ENCODE results near the gene MRPL28. TPM values are rescaled to one million over a fixed set of nuclear protein-coding genes. Genes with fewer than 3 reads are reported as not detected.
"Not testable (repeated sequence)": the region's sequence is repeated elsewhere in the genome, so short reads cannot be mapped to it uniquely, and the experiment has no call there.

The MRPL28 gene
- total and polyA plus RNA-seq, 4 donors: 28.3 to 63.4 (median 50.1) TPM

- TF ChIP-seq REST (IDR thresholded peaks at IDR 0.05): no peak
- TF ChIP-seq MAX (IDR thresholded peaks at IDR 0.05): no peak
- TF ChIP-seq RAD21 (IDR thresholded peaks at IDR 0.05): no peak
- TF ChIP-seq EGR1 (IDR thresholded peaks at IDR 0.05; ENCODE audit: low read depth in 2 of 2): no peak
- TF ChIP-seq YY1 (IDR thresholded peaks at IDR 0.05): no peak
- TF ChIP-seq HNF4G (IDR thresholded peaks at IDR 0.05): no peak
- TF ChIP-seq FOXA2 (IDR thresholded peaks at IDR 0.05): no peak
- no peak for TF ChIP-seq ATF3 (IDR thresholded peaks at IDR 0.05)
- no peak for TF ChIP-seq NR2F2 (IDR thresholded peaks at IDR 0.05)
- TF ChIP-seq GABPA (IDR thresholded peaks at IDR 0.05 in 1 of 2, conservative IDR thresholded peaks at IDR 0.05 in 1 of 2): no peak
- no peak for TF ChIP-seq ZBTB33 (IDR thresholded peaks at IDR 0.05)
- TF ChIP-seq CTCF (IDR thresholded peaks at IDR 0.05; ENCODE audit: low read depth, low read length, missing input control): no peak
- TF ChIP-seq JUND (IDR thresholded peaks at IDR 0.05): no peak
- TF ChIP-seq RXRA (IDR thresholded peaks at IDR 0.05): no peak
- no peak for TF ChIP-seq FOXA1 (IDR thresholded peaks at IDR 0.05)
- TF ChIP-seq SP1 (IDR thresholded peaks at IDR 0.05): no peak
- no peak for TF ChIP-seq HNF4A (conservative IDR thresholded peaks at IDR 0.05)
- no peak for TF ChIP-seq TAF1 (conservative IDR thresholded peaks at IDR 0.05)
- DNase-seq (ENCODE audit: low spot score): no peak
- Histone ChIP-seq H3K27me3 (ENCODE audit: control insufficient read depth in 4 of 4, insufficient read depth in 4 of 4, low read length in 3 of 4) (no peaks in the 10 kb centered on the region), H3K36me3 (ENCODE audit: control insufficient read depth in 4 of 4, insufficient read depth in 3 of 4, low read depth in 1 of 4, low read length in 3 of 4) (peaks cover 0 to 12% (median 5%) of the 10 kb centered on the region in 4 donors), H3K4me1 (ENCODE audit: control insufficient read depth in 4 of 4, insufficient read depth in 4 of 4, low read length in 3 of 4) (peaks cover 3 to 11% (median 6%) of the 10 kb centered on the region in 4 donors), H3K9me3 (ENCODE audit: control insufficient read depth in 4 of 4, low read length in 3 of 4) (no peaks in the 10 kb centered on the region), H3K9ac (ENCODE audit: low read depth in 1 of 2, low read length in 2 of 2) (no peak overlapping the region), H3K27ac (ENCODE audit: low read depth in 1 of 2, low read length in 2 of 2) (no peak overlapping the region), H3K4me3 (ENCODE audit: low read depth in 1 of 3, low read length in 3 of 3) (no peak overlapping the region)
- 83% methylated on average over 7 of the region's 7 CpGs for WGBS
These were observed 21.1 kb downstream of the MRPL28 start for GRCh38 chr16:349211-349610.

GRCh38 chr16:348495-348894, 21.8 kb downstream of the MRPL28 start:
- WGBS: 97% methylated on average over 10 of the region's 10 CpGs
- not testable (repeated sequence) for H3K27ac ChIP-seq (ENCODE audit: low read depth in 1 of 2, low read length in 2 of 2); H3K9me3 ChIP-seq (ENCODE audit: control insufficient read depth in 4 of 4, low read length in 3 of 4); H3K27me3 ChIP-seq (ENCODE audit: control insufficient read depth in 4 of 4, insufficient read depth in 4 of 4, low read length in 3 of 4); DNase-seq (ENCODE audit: low spot score); H3K9ac ChIP-seq (ENCODE audit: low read depth in 1 of 2, low read length in 2 of 2); H3K4me3 ChIP-seq (ENCODE audit: low read depth in 1 of 3, low read length in 3 of 3)
- H3K4me1 ChIP-seq (ENCODE audit: control insufficient read depth in 4 of 4, insufficient read depth in 4 of 4, low read length in 3 of 4): peaks cover 3 to 10% (median 6%) of the 10 kb centered on the region in 4 donors
- H3K36me3 ChIP-seq (ENCODE audit: control insufficient read depth in 4 of 4, insufficient read depth in 3 of 4, low read depth in 1 of 4, low read length in 3 of 4): peaks cover 0 to 12% (median 5%) of the 10 kb centered on the region in 4 donors

All from liver (tissue), 9 donors.